ENCODE measurements around the gene ASH1L.
A peak's percentile ranks its signal among the peaks of the same experiment; 100 is the strongest.
"Not testable (repeated sequence)": the region's sequence is repeated elsewhere in the genome, so short reads cannot be mapped to it uniquely, and the experiment has no call there.

The ASH1L gene, protein sequence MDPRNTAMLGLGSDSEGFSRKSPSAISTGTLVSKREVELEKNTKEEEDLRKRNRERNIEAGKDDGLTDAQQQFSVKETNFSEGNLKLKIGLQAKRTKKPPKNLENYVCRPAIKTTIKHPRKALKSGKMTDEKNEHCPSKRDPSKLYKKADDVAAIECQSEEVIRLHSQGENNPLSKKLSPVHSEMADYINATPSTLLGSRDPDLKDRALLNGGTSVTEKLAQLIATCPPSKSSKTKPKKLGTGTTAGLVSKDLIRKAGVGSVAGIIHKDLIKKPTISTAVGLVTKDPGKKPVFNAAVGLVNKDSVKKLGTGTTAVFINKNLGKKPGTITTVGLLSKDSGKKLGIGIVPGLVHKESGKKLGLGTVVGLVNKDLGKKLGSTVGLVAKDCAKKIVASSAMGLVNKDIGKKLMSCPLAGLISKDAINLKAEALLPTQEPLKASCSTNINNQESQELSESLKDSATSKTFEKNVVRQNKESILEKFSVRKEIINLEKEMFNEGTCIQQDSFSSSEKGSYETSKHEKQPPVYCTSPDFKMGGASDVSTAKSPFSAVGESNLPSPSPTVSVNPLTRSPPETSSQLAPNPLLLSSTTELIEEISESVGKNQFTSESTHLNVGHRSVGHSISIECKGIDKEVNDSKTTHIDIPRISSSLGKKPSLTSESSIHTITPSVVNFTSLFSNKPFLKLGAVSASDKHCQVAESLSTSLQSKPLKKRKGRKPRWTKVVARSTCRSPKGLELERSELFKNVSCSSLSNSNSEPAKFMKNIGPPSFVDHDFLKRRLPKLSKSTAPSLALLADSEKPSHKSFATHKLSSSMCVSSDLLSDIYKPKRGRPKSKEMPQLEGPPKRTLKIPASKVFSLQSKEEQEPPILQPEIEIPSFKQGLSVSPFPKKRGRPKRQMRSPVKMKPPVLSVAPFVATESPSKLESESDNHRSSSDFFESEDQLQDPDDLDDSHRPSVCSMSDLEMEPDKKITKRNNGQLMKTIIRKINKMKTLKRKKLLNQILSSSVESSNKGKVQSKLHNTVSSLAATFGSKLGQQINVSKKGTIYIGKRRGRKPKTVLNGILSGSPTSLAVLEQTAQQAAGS (N-terminal part only)

DNA sequence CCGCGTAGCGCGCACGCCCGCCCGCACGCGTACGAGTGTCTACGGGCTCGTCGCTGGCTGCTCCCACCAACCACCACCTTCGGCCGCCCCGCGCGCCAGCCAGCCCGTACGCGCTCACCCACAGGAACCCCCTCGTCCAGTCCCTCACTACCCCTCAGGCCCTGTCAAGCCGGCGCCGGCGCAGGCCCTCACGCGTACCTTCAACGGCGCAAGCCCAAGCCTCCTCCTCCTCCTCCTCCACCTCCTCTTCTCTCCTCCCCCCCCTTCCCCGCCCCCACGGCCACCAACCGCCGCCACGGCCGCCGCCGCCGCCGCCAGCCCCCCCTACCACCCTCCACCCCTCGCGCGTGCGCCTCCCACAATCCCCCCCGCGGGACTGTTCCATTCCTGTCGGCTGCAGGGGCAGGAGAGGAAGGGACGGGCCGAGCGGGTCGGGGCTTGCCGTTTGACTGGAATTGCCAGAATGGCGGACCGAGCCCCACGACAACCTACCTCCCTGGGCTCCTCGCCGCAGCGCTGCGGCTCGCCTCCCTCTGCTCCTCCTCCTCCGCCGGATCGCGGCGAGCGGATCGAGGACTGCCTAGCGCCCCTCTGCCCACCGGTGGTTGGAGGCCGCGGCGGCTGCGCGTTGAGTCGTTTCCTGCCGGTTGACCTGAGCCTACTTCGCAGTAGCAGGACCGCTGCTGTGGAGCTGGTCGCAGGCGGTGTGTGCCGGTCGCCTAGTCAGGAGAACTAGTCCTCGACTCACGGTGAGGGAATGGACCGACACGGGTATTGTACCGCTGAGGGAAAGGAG lies at the start of gene ASH1L:
Gene ASH1L, minus strand, starts transcription at position 223 of the 796 bp plus-strand sequence. CDS start 41,284 bp downstream, outside the sequence.
- DNase-seq (ENCODE audit: low read depth in 2 of 2) = peak; percentile 86 to 89

DNA sequence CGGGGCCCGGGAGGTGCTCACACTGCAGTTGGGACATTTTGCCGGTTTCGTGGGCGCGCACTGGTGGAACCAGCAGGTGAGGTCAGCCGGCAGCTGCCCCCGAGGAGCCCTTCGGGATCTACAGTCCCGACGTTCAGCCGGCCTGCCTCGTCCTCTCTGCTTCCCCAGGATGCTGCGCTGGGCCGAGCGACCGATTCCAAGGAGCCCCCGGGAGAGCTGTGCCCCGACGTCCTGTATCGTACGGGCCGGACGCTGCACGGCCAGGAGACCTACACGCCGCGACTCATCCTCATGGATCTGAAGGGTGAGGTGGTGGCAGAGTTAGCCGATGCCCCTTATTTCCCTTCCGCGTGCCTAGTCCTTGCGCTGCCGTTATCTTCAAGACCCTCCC lies 47.6 kb upstream of the ASH1L start:
- not testable (repeated sequence) for DNase-seq (ENCODE audit: low read depth in 2 of 2)

DNA sequence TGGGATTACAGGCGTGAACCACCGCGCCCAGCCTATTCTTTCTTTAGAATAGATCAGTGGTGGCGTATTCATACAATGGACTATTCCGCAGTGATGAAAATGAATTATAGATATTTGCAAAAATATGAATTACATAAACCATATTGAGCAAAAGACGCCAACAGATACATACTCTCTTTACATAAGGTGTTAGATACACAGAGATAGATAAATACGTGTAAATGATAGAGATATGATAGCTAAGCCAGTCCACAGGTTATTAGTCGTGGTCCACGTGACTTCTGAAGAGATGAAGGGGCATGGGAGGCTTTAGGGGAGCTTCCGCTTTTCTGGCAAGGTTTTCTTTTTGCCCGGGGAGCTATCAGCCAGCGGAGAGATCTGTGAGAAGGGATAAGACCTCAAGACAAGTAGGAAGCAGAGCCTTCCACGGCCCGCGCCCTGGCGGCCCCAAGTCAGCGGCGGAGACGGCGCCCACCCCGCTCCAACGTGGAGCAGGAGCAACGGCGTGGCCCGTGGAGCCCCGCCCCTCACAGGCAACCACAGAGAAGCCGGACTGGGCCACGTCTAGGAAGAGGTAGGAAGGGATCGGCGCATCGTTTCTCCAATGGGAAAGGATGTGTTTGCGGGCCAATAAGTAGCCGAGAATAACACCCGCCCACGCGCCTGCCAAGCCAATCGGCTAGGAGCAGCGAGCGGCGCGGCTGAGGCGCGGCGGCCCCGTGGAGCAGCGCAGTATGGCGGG lies 47.1 kb upstream of the ASH1L start, which contains the start of gene MSTO1:
Gene MSTO1, plus strand, starts transcription at position 704 of the 742 bp plus-strand sequence. Its CDS starts 31 bp downstream, at position 735.
- DNase-seq (ENCODE audit: low read depth in 2 of 2) = peak; percentile 99 to 100

DNA sequence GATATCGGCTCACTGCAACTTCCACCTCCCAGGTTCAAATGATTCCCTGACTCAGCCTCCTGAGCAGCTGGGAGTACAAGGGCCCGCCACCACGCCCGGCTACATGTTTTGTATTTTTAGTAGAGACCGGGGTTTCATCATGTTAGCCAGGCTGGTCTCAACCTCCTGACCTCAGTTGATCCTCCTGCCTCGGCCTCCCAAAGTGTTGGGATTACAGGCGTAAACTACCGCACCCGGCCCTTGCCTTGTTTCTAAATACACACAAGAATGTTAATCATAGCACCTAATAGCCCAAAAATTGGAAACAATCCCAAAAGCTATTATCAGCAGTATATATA lies 46.3 kb upstream of the ASH1L start:
- no peak for DNase-seq (ENCODE audit: low read depth in 2 of 2)

DNA sequence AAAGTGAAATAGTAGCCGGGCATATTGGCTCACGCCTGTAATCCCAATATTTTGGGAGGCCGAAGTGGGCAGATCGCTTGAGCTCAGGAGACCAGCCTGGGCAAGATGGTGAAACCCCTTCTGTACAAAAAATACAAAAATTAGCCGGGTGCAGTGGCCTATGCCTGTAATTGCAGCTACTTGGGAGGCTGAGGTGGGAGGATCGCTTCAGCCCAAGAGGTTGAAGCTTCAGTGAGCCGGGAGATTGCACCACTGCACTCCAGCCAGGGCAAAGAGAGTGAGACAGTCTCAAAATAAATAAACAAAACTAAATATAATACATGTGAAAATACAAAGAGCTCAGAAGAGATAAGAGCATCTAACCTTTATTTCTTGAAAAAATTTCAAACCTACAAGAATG lies 45.1 kb upstream of the ASH1L start:
- DNase-seq (ENCODE audit: low read depth in 2 of 2) = no peak

DNA sequence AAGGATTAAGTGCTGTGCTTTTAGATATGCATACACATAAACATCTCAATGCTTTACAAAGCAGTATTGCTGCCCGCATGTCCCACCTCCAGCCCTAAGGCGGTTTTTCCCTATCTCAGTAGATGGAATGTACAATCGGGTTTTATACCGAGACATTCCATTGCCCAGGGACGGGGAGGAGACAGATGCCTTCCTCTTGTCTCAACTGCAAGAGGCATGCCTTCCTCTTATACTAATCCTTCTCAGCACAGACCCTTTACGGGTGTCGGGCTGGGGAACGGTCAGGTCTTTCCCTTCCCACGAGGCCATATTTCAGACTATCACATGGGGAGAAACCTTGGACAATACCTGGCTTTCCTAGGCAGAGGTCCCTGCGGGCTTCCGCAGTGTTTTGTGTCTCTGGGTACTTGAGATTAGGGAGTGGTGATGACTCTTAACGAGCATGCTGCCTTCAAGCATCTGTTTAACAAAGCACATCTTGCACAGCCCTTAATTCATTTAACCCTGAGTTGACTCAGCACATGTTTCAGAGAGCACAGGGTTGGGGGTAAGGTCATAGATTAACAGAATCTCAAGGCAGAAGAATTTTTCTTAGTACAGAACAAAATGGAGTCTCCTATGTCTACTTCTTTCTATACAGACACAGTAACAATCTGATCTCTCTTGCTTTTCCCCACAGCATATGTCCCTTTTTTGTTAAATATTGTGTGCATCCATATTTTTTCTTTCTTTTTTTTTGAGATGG lies 37.4 kb upstream of the ASH1L start:
- DNase-seq (ENCODE audit: low read depth in 2 of 2) = not testable (repeated sequence)

DNA sequence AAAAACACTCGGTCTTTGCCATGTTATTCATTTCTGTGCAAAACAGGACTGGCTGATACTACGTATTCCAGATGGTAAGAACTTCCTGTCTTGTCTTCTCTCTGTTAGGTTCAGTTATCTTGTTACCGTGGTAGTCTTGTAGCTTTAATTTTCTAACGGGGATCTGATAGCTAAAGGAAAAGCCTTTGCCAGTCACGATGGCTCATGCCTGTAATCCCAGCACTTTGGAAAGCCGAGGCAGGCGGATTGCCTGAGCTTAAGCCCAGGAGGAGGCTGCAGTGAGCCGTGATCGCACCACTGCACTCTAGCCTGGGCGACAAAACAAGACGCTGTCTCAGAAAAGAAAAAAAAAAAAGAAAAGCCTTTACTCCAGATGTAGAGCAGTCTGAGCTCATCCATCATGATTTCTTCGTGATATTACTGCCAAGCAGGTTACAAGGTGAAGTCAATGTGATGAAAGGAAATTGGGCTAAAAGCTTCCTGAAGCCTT lies 36.3 kb upstream of the ASH1L start:
- DNase-seq (ENCODE audit: low read depth in 2 of 2) = no peak

DNA sequence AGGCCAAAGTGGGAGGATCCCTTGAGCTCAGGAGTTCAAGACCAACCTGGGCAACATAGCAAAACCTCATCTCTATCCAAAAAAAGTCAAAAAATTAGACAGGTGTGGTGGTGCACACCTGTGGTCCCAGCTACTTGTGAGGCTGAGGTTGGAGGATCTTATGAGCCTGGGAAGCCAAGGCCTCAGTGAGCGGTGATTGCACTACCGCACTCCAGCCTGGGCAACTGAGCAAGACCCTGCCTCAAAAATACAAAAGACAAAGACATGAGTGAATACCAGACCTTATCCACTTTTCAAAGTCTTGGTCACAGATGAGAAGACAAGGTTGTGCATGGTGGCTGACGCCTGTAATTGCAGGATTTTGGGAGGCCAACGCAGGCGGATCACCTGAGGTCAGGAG lies 34.3 kb upstream of the ASH1L start:
- DNase-seq (ENCODE audit: low read depth in 2 of 2) = no peak

DNA sequence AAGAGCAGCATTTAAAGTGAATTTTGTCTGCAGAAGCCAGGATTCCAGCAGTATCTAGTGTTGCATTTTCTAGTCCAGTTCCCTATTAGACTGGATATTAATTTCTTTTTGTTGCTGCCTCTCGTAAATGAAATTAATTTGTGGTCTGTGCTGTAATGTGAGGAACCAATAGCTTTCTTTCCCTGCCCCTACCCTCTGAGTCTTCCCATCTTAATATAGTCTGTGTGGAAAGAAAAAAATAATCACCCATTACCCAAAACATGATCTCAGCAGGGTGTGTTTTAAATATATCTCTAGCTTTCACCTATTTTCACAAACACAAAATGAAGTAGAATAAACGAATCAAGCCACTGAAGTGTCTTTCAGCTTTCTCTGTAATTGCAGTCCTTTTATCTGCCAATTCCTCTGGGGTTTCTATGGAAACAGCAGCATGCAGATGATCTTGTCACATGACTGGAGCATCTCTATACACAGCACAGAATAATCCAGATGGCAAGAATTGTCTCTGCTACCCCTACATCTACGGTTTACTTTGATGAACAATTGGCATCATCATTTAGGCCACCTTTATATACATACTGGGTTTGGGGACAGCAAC lies 33.4 kb upstream of the ASH1L start:
- not testable (repeated sequence) for DNase-seq (ENCODE audit: low read depth in 2 of 2)

DNA sequence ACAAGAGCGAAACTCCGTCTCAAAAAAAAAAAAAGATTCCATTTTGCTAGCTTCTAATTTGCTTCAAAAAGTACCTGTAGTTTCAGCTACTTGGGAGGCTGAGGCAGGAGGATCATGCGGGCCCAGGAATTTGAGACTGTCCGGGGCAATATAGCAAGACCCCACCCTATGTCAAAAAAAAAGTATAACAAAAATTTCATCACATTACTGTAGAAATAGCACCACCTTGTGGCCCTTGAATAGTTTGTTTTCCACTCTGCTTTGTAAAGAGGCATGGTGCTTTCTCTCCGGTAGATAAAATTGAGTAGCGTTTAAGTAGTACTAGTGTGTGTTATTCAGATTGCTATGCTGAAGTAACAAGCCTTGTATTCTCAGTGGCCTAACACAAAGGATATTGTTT lies 29.2 kb upstream of the ASH1L start:
- DNase-seq (ENCODE audit: low read depth in 2 of 2) = no peak

DNA sequence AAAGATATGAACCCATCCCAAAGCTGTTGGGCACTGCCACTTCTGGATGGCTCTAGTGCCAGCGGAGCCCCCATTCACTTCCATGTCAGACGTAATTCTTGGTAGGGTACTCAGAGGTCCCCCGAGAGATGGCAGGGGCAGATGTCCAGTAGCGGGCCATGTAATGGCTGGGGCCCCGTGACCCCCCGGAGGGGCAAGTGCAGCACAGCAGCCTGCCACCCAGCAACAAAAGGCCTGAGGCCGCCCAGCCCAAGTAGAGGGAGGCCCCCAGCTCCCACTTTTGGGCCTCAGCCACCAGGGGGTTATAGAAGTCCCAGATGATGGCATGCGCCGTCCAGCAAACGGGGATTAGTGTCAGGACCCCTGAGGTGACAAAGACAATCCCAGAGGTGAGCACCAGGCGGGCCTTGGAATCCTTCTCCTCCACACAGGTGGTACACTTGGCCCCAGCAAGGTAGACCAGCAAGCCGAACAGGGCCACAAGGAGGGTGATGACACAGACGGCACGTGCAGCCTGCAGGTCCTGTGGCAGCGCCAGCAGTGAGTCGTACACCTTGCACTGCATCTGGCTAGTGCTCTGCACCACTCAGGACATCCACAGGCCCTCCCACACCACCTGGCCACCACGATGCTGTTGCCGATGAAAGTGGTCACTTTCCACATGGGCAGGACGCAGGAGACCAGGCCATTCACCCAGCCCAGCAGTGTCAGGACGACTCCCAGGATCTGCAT lies 28.1 kb upstream of the ASH1L start:
- DNase-seq (ENCODE audit: low read depth in 2 of 2) = not testable (repeated sequence)

DNA sequence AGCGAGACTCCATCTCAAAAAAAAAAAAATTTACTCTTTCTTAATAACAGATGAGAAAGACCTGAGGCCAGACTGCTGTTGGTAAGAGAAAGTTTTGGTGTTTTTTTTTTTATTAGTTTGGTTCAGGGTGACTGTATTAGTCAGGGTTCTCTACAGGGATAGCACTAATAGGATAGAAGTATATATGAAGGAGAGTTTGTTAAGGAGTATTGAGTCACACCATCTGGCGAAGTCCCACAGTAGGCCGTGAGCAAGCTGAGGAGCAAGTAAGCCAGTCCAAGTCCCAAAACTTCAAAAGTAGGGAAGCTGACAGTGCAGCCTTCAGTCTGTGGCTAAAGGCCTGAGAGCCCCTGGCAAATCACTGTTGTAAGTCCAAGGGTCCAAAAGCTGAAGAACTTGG lies 26.7 kb upstream of the ASH1L start:
- not testable (repeated sequence) for DNase-seq (ENCODE audit: low read depth in 2 of 2)

DNA sequence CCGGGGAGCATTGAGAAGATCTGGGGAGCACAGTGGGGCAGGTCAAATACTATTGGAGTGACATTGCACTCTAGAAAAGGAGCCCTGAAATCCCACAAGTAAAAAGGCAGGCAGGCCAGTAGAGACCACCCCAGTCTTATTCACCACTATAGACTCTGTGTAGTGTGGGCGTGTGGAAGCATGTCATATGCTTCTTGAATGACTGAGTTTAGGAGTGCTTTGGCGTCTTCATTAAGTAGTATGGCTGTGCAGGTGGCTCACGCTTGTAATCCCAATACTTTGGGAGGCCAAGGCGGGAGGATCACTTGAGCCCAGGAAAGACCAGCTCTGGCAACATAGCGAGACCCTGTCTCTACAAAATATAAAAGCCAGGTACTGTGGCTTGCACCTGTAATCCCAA lies 21.2 kb upstream of the ASH1L start:
- DNase-seq (ENCODE audit: low read depth in 2 of 2) = not testable (repeated sequence)

DNA sequence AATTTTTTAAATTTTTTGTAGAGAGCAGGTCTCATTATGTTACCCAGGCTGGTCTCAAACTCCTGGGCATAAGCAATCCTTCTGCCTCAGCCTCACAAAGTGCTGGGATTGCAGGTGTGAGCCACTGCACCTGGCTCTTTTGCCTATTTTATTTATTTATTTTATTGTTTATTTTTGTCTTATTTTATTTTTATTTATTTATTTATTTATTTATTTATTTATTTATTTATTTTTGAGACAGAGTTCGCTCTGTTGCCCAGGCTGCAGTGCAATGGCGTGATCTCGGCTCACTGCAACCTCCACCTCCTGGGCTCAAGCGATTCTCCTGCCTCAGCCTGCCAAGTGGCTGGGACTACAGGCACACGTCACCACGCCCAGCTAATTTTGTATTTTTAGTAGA lies 13.0 kb upstream of the ASH1L start:
- DNase-seq (ENCODE audit: low read depth in 2 of 2) = not testable (repeated sequence)

DNA sequence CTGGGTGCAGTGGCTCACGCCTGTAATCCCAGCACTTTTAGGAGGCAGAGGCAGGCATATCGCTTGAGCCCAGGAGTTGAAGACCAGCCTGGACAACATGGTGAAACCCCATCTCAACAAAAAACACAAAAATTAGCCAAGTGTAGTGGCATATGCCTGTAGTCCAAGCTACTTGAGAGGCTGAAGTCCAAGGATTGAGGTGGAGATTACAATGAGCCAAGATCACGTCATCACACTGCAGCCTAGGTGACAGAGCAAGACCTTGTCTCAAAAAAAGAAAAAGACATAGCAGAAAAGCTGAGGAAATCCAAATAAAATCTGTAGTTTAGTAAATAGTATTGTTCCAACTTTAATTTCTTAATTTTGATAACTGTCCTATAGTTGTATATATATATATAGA lies 11.5 kb upstream of the ASH1L start:
- no peak for DNase-seq (ENCODE audit: low read depth in 2 of 2)

DNA sequence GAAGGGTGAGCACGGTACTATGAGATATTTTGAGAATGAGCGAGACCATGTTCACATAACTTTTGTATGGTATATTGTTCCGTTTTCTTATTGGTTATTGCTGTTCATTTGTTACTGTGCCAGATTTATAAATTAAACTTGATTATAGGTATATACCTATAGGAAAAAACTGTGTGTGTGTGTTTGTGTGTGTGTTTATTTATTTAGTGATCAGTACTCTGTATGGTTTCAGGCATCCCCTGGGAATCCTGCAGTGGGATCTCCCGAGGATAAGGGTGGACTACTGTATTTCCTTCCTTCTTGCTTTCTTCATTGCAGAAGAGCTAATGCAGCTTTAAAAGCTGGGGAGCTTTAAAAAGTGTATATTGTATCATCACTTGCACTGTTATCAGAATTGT lies 8.0 kb upstream of the ASH1L start:
- no peak for DNase-seq (ENCODE audit: low read depth in 2 of 2)

DNA sequence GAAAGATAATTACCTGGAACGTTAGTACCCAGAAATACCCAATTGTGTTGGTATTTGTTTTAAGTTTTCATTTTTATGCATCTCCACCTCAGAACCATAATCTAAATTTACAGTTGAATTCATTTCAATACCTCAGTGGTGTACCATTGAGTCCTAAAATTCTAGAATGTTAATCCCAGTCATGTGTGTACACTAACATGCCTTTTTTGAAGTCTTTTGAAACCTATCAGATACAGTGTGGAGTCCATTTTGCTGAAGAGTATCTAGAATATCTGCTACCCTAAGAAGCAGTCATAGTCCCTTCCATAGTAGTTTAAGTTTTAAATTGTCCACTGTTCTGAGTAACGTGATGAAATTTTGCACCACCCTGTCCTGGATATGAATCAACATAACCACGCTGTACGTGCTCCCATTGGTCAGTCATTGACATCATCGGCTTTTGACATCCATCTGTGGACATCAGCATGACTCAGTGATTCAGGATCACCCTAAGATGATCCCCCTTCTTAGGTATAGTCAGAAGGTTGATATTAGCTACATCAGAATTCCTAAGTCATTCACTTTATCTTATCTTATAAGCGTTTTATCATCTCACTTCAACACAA lies 7.5 kb upstream of the ASH1L start:
- DNase-seq (ENCODE audit: low read depth in 2 of 2) = no peak

DNA sequence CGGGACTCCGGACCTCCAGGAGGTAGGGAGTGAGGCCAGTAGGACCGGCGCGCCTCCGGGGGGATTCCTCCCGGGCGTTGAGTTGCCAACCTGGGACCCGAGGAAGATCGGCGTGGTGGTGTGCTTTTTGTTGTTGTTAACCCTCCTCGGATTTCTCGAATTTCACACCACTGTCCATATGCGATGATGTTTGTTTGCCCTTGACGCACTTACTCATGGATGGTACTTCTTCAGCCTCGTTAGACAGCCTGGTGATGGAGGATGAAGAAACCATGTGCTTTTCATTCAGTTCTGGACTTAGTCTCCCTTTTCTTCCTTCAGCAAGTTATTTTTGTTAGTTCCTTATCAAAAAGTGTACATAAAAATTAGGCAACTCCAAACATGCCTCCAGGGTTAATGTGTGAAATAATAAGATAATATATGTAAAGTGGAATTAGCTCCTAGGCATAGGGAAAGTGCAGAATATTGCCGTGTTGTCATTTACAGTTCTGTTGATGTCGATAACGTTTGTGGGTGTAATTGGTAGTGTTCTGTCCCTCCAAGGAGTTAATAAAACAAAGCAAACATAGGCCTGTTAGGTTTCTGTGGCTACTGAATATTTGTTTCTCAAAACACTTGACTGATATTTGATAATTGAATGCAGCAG lies 897 bp upstream of the ASH1L start:
- not testable (repeated sequence) for DNase-seq (ENCODE audit: low read depth in 2 of 2)
